ENCODE measurements around the gene CXCL5.
"Not testable (repeated sequence)": the region's sequence is repeated elsewhere in the genome, so short reads cannot be mapped to it uniquely, and the experiment has no call there.

Gene CXCL5

DNA sequence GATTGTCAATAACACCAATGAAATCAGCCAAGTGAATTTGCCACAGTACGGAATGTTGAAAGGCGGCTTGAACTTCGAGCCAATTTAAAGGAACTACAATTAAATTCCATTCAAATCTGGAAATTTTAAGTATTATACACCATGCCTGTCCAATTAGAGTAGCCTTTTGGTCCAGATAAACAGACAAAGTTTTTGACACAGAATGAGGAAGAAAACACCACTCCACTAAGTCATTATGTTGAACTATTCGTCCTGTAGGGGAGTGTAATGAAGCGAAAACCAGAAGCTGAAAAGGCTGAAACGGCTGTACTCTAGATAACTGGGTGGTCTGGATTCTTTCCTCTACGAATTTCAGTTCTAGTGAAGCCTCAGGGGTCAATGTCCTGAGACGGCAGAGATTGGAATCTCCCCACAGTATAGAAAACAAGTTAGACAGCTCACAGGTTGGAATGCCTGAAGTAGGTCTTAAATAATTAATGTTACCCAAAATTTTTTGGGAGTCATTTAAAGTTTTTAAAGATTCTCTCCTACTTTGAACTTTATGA is 48.0 kb downstream of the CXCL5 start:
- no CpG with 5 or more reads among the region's 8 CpGs for WGBS (ENCODE audit: extremely low coverage, insufficient coverage, low lambda C conversion rate)
- not testable (repeated sequence) for H3K4me3 ChIP-seq (ENCODE audit: low read length); H3K27me3 ChIP-seq (ENCODE audit: insufficient read depth, low read length, poor library complexity); H3K4ac ChIP-seq (ENCODE audit: low read depth, low read length); H3K56ac ChIP-seq (ENCODE audit: low read length); H3K9ac ChIP-seq (ENCODE audit: low read length); H3K27ac ChIP-seq (ENCODE audit: low read depth, low read length); H4K5ac ChIP-seq (ENCODE audit: low read length); H2BK120ac ChIP-seq (ENCODE audit: low read depth, low read length); H2BK5ac ChIP-seq (ENCODE audit: low read length); H2AK5ac ChIP-seq (ENCODE audit: low read length); H3K4me2 ChIP-seq (ENCODE audit: low read length); H3K4me1 ChIP-seq (ENCODE audit: control insufficient read depth, low read depth, low read length); H3K23ac ChIP-seq (ENCODE audit: low read length); H2BK15ac ChIP-seq (replicated peaks; ENCODE audit: low read depth); H3K36me3 ChIP-seq (ENCODE audit: control insufficient read depth, insufficient read depth, low read length); H3K79me1 ChIP-seq (ENCODE audit: low read length); H3K79me2 ChIP-seq (ENCODE audit: control insufficient read depth, insufficient read depth, low read length); H4K8ac ChIP-seq (ENCODE audit: low read depth, low read length); H3K18ac ChIP-seq (ENCODE audit: low read length)
- peak; percentile 24 for DNase-seq

- no peak overlapping the region for H3K18ac ChIP-seq (ENCODE audit: low read length)
- H3K9ac ChIP-seq (ENCODE audit: low read length) = no peak overlapping the region
- DNase-seq = no peak
- H3K4me1 ChIP-seq (ENCODE audit: control insufficient read depth, low read depth, low read length) = peaks cover 4% of the 10 kb centered on the region
- no CpG with 5 or more reads among the region's 7 CpGs for WGBS (ENCODE audit: extremely low coverage, insufficient coverage, low lambda C conversion rate)
- no peak overlapping the region for H2AK5ac ChIP-seq (ENCODE audit: low read length)
- H3K27ac ChIP-seq (ENCODE audit: low read depth, low read length) = no peak overlapping the region
- H3K56ac ChIP-seq (ENCODE audit: low read length) = no peak overlapping the region
- no peak overlapping the region for H3K4ac ChIP-seq (ENCODE audit: low read depth, low read length)
- no peaks in the 10 kb centered on the region for H3K79me2 ChIP-seq (ENCODE audit: control insufficient read depth, insufficient read depth, low read length)
- H2BK15ac ChIP-seq (replicated peaks; ENCODE audit: low read depth) = no peak overlapping the region
- H3K4me3 ChIP-seq (ENCODE audit: low read length) = no peak overlapping the region
- no peak overlapping the region for H4K5ac ChIP-seq (ENCODE audit: low read length)
- H4K8ac ChIP-seq (ENCODE audit: low read depth, low read length) = no peak overlapping the region
- H3K36me3 ChIP-seq (ENCODE audit: control insufficient read depth, insufficient read depth, low read length) = no peaks in the 10 kb centered on the region
- H2BK5ac ChIP-seq (ENCODE audit: low read length) = no peak overlapping the region
- H2BK120ac ChIP-seq (ENCODE audit: low read depth, low read length) = no peak overlapping the region
- no peak overlapping the region for H3K4me2 ChIP-seq (ENCODE audit: low read length)
- peaks cover 6% of the 10 kb centered on the region for H3K27me3 ChIP-seq (ENCODE audit: insufficient read depth, low read length, poor library complexity)
- H3K23ac ChIP-seq (ENCODE audit: low read length) = no peak overlapping the region
- no peaks in the 10 kb centered on the region for H3K79me1 ChIP-seq (ENCODE audit: low read length)
Observed at GRCh38 chr4:73948990-73949706, 49.3 kb downstream of the CXCL5 start.

- Histone ChIP-seq H3K79me2 (ENCODE audit: control insufficient read depth, insufficient read depth, low read length) (no peaks in the 10 kb centered on the region), H2BK120ac (ENCODE audit: low read depth, low read length) (no peak overlapping the region), H3K4me1 (ENCODE audit: control insufficient read depth, low read depth, low read length) (peaks cover 9% of the 10 kb centered on the region), H2AK5ac (ENCODE audit: low read length) (no peak overlapping the region), H4K5ac (ENCODE audit: low read length) (no peak overlapping the region), H3K56ac (ENCODE audit: low read length) (no peak overlapping the region), H3K79me1 (ENCODE audit: low read length) (no peaks in the 10 kb centered on the region), H3K23ac (ENCODE audit: low read length) (no peak overlapping the region), H3K9ac (ENCODE audit: low read length) (no peak overlapping the region), H2BK15ac (replicated peaks; ENCODE audit: low read depth) (no peak overlapping the region), H4K8ac (ENCODE audit: low read depth, low read length) (no peak overlapping the region), H2BK5ac (ENCODE audit: low read length) (no peak overlapping the region), H3K18ac (ENCODE audit: low read length) (no peak overlapping the region), H3K4me3 (ENCODE audit: low read length) (no peak overlapping the region), H3K27ac (ENCODE audit: low read depth, low read length) (no peak overlapping the region), H3K27me3 (ENCODE audit: insufficient read depth, low read length, poor library complexity) (peaks cover 10% of the 10 kb centered on the region), H3K4me2 (ENCODE audit: low read length) (no peak overlapping the region), H3K36me3 (ENCODE audit: control insufficient read depth, insufficient read depth, low read length) (no peaks in the 10 kb centered on the region), H3K4ac (ENCODE audit: low read depth, low read length) (no peak overlapping the region)
- no CpG with 5 or more reads among the region's 1 CpG for whole genome bisulfite sequencing (ENCODE audit: extremely low coverage, insufficient coverage, low lambda C conversion rate)
- DNase-seq = no peak
Observed at GRCh38 chr4:73948291-73948690, 50.2 kb downstream of the CXCL5 start.

DNA sequence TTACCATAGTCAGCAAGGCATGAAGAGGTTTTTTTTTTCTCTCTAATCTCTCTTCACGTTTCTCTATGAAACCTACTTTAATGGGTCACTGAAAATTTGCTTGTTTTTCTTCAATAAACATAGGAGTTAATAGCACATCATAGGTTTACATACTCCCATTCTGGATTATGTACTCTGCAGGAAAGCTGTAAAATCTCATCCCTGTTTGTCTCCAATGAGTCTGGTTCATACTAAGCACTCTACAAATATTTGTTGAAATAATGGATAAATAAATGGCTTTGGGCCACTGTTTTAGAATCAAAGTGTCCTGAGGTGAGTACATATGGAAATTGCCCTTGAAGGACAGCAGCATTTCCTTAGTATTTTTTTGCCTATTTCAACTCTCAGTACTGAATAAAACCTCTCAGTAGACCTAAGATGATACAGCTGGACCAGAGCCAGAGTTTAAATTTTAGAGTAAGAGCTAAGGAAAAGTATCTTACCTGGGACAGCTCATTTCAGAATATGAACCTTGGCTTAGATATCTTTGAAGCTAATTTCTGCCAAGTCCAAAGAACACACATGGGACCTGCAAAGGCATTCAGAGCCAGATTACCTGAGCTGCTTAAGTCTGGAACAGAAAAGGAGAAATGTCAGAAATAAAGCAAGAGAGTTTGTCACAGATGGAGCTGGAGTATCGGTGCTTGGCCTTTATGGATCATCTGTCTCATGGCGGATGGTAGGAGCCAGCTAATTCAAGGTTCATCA is 51.1 kb downstream of the CXCL5 start:
- H3K79me1 ChIP-seq (ENCODE audit: low read length) = no peaks in the 10 kb centered on the region
- no peaks in the 10 kb centered on the region for H3K79me2 ChIP-seq (ENCODE audit: control insufficient read depth, insufficient read depth, low read length)
- H2AK5ac ChIP-seq (ENCODE audit: low read length) = no peak overlapping the region
- H3K9ac ChIP-seq (ENCODE audit: low read length) = no peak overlapping the region
- H3K36me3 ChIP-seq (ENCODE audit: control insufficient read depth, insufficient read depth, low read length) = no peaks in the 10 kb centered on the region
- peaks cover 9% of the 10 kb centered on the region for H3K4me1 ChIP-seq (ENCODE audit: control insufficient read depth, low read depth, low read length)
- H3K56ac ChIP-seq (ENCODE audit: low read length) = no peak overlapping the region
- H2BK120ac ChIP-seq (ENCODE audit: low read depth, low read length) = no peak overlapping the region
- no peak overlapping the region for H4K5ac ChIP-seq (ENCODE audit: low read length)
- H3K27me3 ChIP-seq (ENCODE audit: insufficient read depth, low read length, poor library complexity) = peaks cover 10% of the 10 kb centered on the region
- no peak overlapping the region for H3K4ac ChIP-seq (ENCODE audit: low read depth, low read length)
- no peak overlapping the region for H3K4me2 ChIP-seq (ENCODE audit: low read length)
- no peak overlapping the region for H2BK5ac ChIP-seq (ENCODE audit: low read length)
- DNase-seq = no peak
- H3K27ac ChIP-seq (ENCODE audit: low read depth, low read length) = no peak overlapping the region
- no CpG with 5 or more reads among the region's 3 CpGs for WGBS (ENCODE audit: extremely low coverage, insufficient coverage, low lambda C conversion rate)
- no peak overlapping the region for H3K23ac ChIP-seq (ENCODE audit: low read length)
- no peak overlapping the region for H2BK15ac ChIP-seq (replicated peaks; ENCODE audit: low read depth)
- H4K8ac ChIP-seq (ENCODE audit: low read depth, low read length) = no peak overlapping the region
- H3K18ac ChIP-seq (ENCODE audit: low read length) = no peak overlapping the region
- no peak overlapping the region for H3K4me3 ChIP-seq (ENCODE audit: low read length)

GRCh38 chr4:73945674-73946449 is 52.6 kb downstream of the CXCL5 start:
- no peak overlapping the region for H4K5ac ChIP-seq (ENCODE audit: low read length)
- H3K36me3 ChIP-seq (ENCODE audit: control insufficient read depth, insufficient read depth, low read length) = no peaks in the 10 kb centered on the region
- H2BK5ac ChIP-seq (ENCODE audit: low read length) = no peak overlapping the region
- WGBS (ENCODE audit: extremely low coverage, insufficient coverage, low lambda C conversion rate) = no CpG with 5 or more reads among the region's 3 CpGs
- H3K79me1 ChIP-seq (ENCODE audit: low read length) = no peaks in the 10 kb centered on the region
- no peak overlapping the region for H3K56ac ChIP-seq (ENCODE audit: low read length)
- H3K27me3 ChIP-seq (ENCODE audit: insufficient read depth, low read length, poor library complexity) = peaks cover 10% of the 10 kb centered on the region
- H3K79me2 ChIP-seq (ENCODE audit: control insufficient read depth, insufficient read depth, low read length) = no peaks in the 10 kb centered on the region
- H2AK5ac ChIP-seq (ENCODE audit: low read length) = no peak overlapping the region
- H3K18ac ChIP-seq (ENCODE audit: low read length) = no peak overlapping the region
- no peak for DNase-seq
- H4K8ac ChIP-seq (ENCODE audit: low read depth, low read length) = no peak overlapping the region
- H3K27ac ChIP-seq (ENCODE audit: low read depth, low read length) = no peak overlapping the region
- H3K23ac ChIP-seq (ENCODE audit: low read length) = no peak overlapping the region
- no peak overlapping the region for H2BK15ac ChIP-seq (replicated peaks; ENCODE audit: low read depth)
- peaks cover 10% of the 10 kb centered on the region for H3K4me1 ChIP-seq (ENCODE audit: control insufficient read depth, low read depth, low read length)
- no peak overlapping the region for H3K9ac ChIP-seq (ENCODE audit: low read length)
- H3K4ac ChIP-seq (ENCODE audit: low read depth, low read length) = no peak overlapping the region
- H3K4me3 ChIP-seq (ENCODE audit: low read length) = no peak overlapping the region
- H2BK120ac ChIP-seq (ENCODE audit: low read depth, low read length) = no peak overlapping the region
- no peak overlapping the region for H3K4me2 ChIP-seq (ENCODE audit: low read length)
